ENCODE data around the gene ACP5.

The ACP5 gene

GRCh38 chr19:11563532-11563931, 13.9 kb downstream of the ACP5 start:
- TF ChIP-seq ZFX (IDR thresholded peaks at IDR 0.05) = no peak
- TF ChIP-seq CTCF (conservative IDR thresholded peaks at IDR 0.05) = no peak
- H3K27ac ChIP-seq = no peak overlapping the region

- TF ChIP-seq ZFX (IDR thresholded peaks at IDR 0.05) = no peak
- peak; percentile 84 for TF ChIP-seq CTCF (conservative IDR thresholded peaks at IDR 0.05)
- H3K27ac ChIP-seq = peak overlapping the region; percentile 77; the same call in 1 of the 2 replicates
Measured at GRCh38 chr19:11560404-11561051, 16.9 kb downstream of the ACP5 start.

- no peak for TF ChIP-seq ZFX (IDR thresholded peaks at IDR 0.05)
- no peak; the same call in 1 of the 2 replicates for TF ChIP-seq CTCF (conservative IDR thresholded peaks at IDR 0.05)
- H3K27ac ChIP-seq = peak within 1 kb of the TSS; percentile 77
Measured at GRCh38 chr19:11558881-11559828, 18.3 kb downstream of the ACP5 start, which contains the start of gene ELOF1. ELOF1 (minus strand) TSS chr19:11559230; CDS start chr19:11554347, 4,883 bp downstream.

GRCh38 chr19:11556634-11557420, 20.6 kb downstream of the ACP5 start:
- H3K27ac ChIP-seq = no peak overlapping the region
- TF ChIP-seq CTCF (conservative IDR thresholded peaks at IDR 0.05) = no peak
- no peak for TF ChIP-seq ZFX (IDR thresholded peaks at IDR 0.05)

- TF ChIP-seq ZFX (IDR thresholded peaks at IDR 0.05) = no peak
- no peak for TF ChIP-seq CTCF (conservative IDR thresholded peaks at IDR 0.05)
- peak overlapping the region; percentile 13; the same call in 1 of the 2 replicates for H3K27ac ChIP-seq
Measured at GRCh38 chr19:11555246-11555645, 22.2 kb downstream of the ACP5 start.

GRCh38 chr19:11554160-11554559, 23.3 kb downstream of the ACP5 start:
- TF ChIP-seq ZFX (IDR thresholded peaks at IDR 0.05) (no peak), CTCF (conservative IDR thresholded peaks at IDR 0.05) (no peak)
- no peak overlapping the region for H3K27ac ChIP-seq

Measured in C4-2B (cell line).